Left cardiac atrium (tissue), 4 donors: ENCODE data around the gene RASGEF1C. TPM values are rescaled to one million over a fixed set of nuclear protein-coding genes. Genes with fewer than 3 reads are reported as not detected.

Experiments used
- ATAC-seq, 2 donors: fragments of 200-7000 bp; cut with Tn5 transposase; one replicate each; pipeline ENCODE4 v1.9.1; 2020; ENCODE audit warnings: mild to moderate bottlenecking in 2 of 2, moderate library complexity in 2 of 2
- DNase-seq: peaks from one replicate; pipeline ENCODE4 v3.0.0-alpha.2; 2020
- intact Hi-C, 2 donors: fragments of 100-400 bp; cut with DNase I; formaldehyde crosslinking; loops; one replicate each; pipeline versions ENCODE4 v1.14.1 to v1.15.1; 2022 to 2023
- total RNA-seq, 2 donors: library from RNA; stranded (reverse); fragmentation: NEBNext Ultra II Directional; extraction: Animal tissue kit (Norgen Biotek cat#: 25700); gene quantifications; one replicate each; pipeline ENCODE4 v1.2.1, GENCODE V29; 2021
- donor health status: DM: no; HTN: yes; CAD: no.
- donor health status: DM: no; HTN: yes; CAD: no; lungs with severe emphysema.
- donor health status: DM: yes; HTN: yes; CAD: no.
- donor health status: Dilated cardiomyopathy.

The RASGEF1C gene
- total RNA-seq, 2 donors from 2014 or later, result 0.65 TPM

DNA sequence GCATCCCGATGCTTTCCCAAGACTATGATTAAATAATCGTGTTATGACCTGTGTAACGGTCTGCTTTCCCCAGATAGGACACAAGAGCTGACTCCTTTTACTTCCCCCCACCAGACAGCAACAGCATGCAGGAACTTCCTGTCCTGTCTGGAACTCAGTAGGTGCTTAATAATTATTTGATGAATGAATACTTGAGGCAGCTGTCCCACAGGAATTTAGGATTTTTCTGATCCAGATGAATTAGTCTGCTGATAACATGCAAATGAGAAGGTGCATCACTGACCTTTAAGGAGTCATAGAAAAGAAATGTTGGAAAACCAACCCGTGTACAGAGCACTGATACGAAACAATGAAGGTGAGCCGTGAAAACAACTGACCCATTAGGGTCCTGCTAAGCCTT is 149.7 kb downstream of the RASGEF1C start:
- no peak for ATAC-seq
- DNase-seq, result no peak
- intact Hi-C loops, result no loop called here

DNA sequence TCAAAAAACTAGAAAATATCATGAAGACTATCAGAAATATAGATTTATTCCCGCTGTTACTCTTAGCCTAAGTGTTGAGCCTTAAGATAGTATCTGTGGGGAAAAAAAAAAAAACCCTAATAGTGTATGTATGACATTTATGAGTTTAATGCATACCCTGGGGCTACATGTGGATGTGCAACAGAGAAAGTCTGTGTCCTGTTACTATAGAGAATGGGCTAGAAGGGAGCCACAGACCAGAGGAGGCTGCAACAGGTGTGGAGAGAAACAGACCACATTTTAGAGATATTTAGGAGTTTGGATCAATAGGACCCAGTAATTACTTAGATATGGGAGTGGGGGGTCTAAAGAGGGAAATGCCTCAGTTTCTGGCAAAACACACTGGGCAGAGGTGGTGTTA is 152.9 kb downstream of the RASGEF1C start:
- no peak for DNase-seq
- no peak for ATAC-seq
- intact Hi-C loops, result no loop called here

DNA sequence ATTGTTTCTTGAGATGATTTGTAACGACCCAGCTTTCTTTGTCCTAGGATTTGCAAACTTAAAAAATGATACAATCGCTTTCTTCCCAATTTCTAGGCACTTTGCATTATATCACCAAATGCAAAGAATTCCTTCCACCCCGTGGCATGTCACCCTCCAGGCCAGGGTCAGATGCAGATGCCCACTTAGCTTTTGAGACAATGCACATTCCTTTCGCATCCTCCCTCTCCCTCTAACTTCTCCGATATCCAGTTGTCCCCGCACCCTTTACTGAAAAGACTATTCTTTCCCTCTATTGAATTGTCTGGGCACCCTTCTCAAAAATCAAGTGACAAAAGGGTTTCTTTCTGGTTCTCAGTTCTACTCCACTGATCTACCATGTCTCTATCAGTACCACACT is 154.8 kb downstream of the RASGEF1C start:
- ATAC-seq, result no peak
- intact Hi-C loops, result no loop called here
- no peak for DNase-seq

DNA sequence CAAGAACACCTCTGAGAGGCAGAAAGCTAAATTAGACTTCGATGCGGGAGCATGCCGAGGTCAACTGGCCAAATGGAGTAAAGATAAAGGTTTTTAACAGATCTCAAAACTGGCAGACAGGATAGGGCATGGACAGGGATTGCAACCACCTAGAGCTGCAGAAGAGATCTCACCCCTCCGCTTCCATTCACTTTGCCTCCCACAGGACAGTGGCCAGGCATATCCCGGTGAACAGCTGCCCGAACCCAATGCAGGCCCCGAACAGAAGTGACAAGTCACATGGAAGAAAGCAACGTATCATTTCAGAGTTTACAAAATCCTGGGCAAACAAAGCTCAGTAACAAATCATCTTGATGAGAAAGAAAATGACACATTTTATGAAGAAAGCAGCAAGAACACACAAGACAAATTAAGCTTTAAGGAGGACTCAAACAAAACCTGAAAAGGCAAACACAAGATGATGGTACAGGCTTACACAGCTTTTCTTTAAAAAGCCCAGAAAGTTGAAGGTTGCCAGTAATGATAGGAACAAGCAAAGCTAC is 155.9 kb downstream of the RASGEF1C start:
- no peak for ATAC-seq
- no peak for DNase-seq
- intact Hi-C loops, result no loop called here

DNA sequence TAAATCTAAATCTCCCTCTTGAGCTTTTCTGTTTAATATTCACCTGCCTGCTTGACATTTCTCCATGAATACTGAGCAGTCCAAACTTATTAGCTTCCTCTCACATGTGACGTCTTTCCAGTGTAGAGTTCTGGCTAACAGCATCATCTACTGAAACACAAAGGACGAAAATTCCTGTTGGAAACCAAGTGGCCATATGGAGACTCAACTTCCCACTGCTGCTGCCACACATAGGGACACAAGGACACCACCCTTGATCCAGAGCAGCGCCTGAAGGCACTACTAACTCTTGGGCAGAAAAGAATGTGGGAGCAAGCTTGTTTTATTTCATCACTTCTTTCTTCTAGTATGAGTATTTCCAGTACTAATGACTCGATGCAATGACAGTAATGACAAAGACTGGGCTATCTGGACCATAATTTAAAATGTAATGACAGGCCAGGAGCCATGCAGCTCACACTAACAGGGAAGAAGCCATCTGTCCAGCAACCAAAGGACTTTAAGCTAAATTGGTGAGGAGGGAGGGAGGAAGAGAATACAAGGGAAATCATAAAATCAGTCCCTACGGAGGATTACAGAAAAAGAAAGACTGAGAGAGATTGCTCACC is 156.7 kb downstream of the RASGEF1C start:
- intact Hi-C loops, result no loop called here
- no peak for ATAC-seq
- DNase-seq, result no peak

Other genes starting within 250 kb of the RASGEF1C start
- gene RNF130, start 137.5 kb downstream of the RASGEF1C start, total RNA-seq, result 10 to 100 TPM; 45.6 to 67.2 TPM
- 10 to 100 TPM; 33.8 to 38.8 TPM for gene MAPK9, start 82.9 kb upstream of the RASGEF1C start, total RNA-seq
- gene GFPT2, start 144.1 kb upstream of the RASGEF1C start, total RNA-seq, result 10 to 100 TPM; 27.3 to 44.5 TPM